GM10266 (cell line): ENCODE measurements around the gene DPRX.
"Not testable (repeated sequence)": the region's sequence is repeated elsewhere in the genome, so short reads cannot be mapped to it uniquely, and the experiment has no call there.

Experiments
- DNase-seq: peaks from one replicate; pipeline ENCODE4 v3.0.0; 2012; ENCODE audit errors: extremely low spot score
- CTCF ChIP-seq: IDR thresholded peaks from 2 replicates; pipeline ENCODE4 v1.5.1; 2012; ENCODE audit warnings: mild to moderate bottlenecking, low read depth; ENCODE audit not compliant: control insufficient read depth, insufficient read depth; ENCODE audit errors: missing control alignments

Gene DPRX

GRCh38 chr19:53657330-53657729 lies 25.5 kb downstream of the DPRX start:
- no peak for TF ChIP-seq CTCF
- no peak for DNase-seq

- TF ChIP-seq CTCF: no peak
- DNase-seq: no peak
Observed at GRCh38 chr19:53657778-53658177, 26.0 kb downstream of the DPRX start.

DNA sequence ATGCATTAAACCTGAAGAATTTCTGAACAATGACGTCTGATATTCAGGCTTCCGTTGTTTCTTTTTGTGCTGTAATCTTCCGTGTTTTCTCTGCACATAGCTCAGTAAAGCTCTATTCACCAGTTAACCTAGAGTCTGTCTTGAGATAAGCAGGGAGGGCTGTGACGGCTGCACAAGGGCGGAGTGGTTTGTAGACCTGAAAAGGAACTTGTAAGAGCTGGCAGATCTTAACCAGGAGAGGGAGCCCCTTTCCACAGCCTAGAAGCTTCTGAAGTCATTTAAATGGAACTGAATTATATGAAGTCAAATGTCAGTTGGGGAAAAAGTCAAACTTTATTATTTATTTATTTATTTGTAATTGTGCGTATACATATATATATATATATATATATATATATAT lies 27.5 kb downstream of the DPRX start:
- no peak for TF ChIP-seq CTCF
- no peak for DNase-seq

- DNase-seq: no peak
- TF ChIP-seq CTCF: no peak
Observed at GRCh38 chr19:53660584-53660983, 28.8 kb downstream of the DPRX start.

- no peak for TF ChIP-seq CTCF
- no peak for DNase-seq
Observed at GRCh38 chr19:53662209-53662608, 30.4 kb downstream of the DPRX start.

DNA sequence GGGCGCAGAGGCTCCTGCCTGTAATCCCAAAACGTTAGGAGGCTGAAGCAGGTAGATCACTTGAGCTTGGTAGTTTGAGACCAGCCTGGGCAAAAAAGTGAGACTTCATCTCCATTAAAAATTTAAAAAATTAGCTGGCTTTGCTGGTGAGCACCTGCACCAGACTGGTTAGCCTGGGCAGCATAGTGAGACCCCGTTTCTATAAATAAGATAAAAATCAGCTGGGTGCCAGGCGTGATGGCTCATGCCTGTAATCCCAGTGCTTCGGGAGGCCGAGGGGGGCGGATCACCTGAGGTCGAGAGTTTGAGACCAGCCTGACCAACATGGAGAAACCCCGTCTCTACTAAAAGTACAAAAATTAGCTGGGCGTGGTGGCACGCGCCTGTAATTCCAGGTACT lies 32.4 kb downstream of the DPRX start:
- no peak for DNase-seq
- no peak for TF ChIP-seq CTCF

DNA sequence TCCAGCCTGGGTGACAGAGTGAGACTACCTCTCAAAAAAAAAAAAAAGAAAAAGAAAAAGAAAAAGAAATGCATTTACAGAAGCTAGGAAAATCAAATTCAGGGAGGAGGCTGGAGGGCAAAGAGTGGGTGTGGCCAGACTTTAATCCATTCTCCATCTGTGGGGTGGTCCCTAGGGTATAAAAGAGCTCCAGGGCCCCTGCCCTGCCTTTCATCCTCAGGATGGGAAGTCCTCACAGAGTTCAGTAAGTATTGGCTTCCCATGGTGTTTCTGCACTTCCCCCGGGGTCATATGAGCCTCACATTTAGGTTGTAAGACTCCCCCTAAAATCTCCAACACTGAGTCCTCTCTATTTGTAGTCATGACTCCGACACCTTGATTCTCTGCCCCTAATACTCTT lies 33.0 kb downstream of the DPRX start:
- no peak for DNase-seq
- TF ChIP-seq CTCF: no peak

GRCh38 chr19:53666331-53666730 lies 34.5 kb downstream of the DPRX start:
- DNase-seq: not testable (repeated sequence)

DNA sequence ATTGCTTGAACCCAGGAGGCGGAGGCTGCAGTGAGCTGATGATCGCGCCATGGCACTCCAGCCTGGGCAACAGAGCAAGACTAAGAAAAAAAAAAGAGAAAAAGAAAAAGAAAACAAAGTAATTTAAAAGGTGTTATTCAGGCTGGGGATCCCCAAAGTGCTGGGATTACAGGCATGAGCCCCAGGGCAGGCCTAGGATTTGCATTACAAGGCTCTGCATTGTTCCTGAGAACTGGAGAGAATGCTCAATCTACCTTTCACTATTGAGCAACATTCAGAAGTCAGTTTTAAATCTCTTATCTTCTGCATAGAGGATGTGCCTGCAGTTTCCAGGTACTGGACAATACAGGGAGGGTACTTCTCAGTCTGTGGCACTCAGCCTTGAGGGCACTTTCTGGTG lies 37.0 kb downstream of the DPRX start:
- not testable (repeated sequence) for DNase-seq
